ENCODE measurements around the gene TLE4. TPM values are rescaled to one million over a fixed set of nuclear protein-coding genes. Genes with fewer than 3 reads are reported as not detected.
A peak's percentile ranks its signal among the peaks of the same experiment; 100 is the strongest.

Gene TLE4
- polyA plus RNA-seq, 3 donors = 64.4 to 73.5 (median 71.6) TPM

DNA sequence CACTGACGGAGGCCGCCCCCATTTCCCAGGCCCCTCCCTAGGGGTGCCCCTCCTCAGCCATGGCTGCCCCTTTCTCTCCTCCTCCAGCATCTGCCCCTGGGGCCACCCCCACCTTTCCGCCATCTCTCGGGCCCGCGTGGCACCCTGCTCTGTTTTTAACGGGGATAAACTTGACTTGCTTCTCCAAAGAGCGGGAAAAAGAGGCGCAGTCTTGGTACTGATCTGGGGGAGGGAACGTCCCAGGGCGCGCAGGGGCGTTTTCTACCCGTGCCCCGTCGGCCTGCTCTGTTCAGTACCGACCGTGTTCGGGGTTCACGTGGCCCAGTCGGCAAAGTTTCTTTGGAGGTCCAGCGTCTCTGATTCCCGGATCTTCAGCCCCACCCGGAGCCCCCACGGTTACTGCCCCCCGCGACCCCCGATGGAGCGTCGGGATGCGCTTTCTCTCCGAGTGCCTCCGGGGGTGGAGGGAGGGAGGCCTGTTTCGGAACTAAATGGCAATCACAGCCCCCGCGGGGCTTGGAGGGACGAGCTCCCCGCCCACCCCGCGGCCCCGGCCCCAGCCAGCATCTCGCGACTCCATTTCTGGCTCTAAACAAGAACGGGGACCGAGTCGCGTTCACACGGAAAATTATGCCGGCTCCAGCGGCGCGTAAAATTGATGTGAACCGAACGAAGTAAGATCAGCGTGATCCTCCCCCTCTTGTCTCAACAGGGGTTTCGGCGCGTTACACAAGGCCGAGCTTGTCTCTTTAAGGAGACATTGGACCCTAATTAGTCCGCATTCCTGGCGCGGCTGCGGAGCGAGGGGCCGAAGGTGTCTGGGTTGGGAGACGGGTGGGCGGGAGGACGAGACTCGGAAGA is 1.1 kb upstream of the TLE4 start:
- peak in 1 of 3 donors; percentile 72 for DNase-seq (ENCODE audit: low read depth in 3 of 3, low spot score in 2 of 3)

DNA sequence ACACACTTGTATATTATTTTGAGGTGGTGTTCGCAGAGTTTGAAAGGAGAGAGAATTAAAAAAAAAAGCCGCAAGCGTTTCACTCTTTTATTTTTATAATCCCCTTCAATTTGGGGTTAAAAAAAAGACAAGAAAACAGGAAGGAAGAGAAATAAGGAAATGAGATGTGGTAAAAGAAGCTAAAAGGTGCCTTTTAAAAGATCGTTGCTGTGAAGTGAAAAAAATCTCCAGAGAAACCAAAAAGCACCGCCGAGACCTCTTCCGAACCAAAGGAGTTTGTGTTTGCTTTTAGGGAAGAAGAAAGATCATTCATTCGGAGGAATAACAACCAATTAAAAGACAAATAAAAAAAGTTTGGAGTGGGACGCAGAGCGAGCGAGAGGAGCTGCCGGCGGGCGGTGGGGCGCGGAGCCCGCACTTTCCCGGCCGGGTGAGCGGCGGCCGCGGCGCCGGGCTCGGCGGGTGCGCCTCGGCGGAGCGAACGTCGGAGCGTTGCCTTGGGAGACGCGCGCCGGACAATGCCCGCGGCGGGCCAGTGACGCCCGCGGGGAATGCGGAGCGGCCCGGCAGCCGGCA is 355 bp downstream of the TLE4 start:
- DNase-seq (ENCODE audit: low read depth in 3 of 3, low spot score in 2 of 3) = no peak

DNA sequence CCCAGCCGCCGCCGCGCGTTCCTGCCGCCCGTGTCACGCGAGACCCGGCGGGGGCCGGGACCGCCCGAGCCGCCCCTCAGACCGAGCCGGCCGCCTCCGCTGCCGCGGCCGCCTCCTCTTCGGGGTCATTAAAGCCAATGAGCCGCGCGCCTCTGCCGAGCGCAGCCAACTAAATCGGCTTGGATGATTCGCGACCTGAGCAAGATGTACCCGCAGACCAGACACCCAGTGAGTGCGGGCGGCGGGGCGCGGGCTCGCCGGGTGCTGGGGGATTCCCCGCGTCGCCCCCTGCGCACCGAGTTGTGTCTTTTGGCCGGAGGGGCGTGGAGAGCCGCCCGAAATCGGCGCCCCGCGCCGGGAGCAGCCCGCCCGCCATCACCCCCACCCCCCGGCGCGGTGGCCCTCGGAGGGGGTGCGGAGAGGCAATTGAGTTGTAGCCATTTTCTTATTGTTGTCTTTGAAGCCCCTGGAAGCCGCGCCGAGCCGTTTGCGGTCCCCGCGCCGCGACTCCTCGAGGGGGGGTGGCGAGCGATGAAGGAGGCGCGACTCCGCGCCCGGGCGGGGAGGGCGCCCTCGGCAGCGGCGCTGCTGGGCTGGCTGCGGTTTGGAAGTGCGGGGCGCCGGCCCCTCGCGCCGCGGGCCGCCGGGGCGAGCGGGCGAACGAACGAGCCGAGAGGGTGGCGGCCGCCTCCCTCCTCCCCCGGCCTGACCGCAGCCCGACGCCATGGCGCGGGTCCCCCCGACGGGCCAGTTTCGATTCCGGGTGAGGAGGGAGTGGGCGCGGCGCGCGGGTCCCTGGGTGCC is 1.0 kb downstream of the TLE4 start:
- DNase-seq (ENCODE audit: low read depth in 3 of 3, low spot score in 2 of 3) = no peak

DNA sequence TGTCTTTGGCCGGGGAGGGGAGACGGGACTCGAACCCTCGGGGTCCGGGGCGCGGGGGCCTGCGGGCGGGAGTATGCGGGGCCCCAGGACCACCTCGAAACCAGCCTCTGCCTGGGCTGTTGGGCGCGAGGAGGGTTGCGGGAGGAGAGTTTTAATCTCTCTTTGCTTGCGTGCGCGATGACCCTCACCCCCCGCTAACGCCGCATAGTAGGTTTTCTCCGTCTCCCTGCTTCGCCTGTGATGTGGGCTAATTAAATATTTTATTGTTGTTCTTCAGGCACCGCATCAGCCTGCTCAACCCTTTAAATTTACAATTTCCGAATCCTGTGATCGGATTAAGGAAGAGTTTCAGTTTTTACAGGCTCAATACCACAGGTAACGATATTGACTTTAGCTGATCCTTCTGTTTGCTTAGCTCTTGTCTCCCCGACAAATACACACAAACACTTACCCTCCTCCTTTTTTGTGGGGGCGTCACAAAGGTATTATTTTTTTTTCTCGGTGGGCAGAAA is 1.7 kb downstream of the TLE4 start:
- DNase-seq (ENCODE audit: low read depth in 3 of 3, low spot score in 2 of 3) = no peak

DNA sequence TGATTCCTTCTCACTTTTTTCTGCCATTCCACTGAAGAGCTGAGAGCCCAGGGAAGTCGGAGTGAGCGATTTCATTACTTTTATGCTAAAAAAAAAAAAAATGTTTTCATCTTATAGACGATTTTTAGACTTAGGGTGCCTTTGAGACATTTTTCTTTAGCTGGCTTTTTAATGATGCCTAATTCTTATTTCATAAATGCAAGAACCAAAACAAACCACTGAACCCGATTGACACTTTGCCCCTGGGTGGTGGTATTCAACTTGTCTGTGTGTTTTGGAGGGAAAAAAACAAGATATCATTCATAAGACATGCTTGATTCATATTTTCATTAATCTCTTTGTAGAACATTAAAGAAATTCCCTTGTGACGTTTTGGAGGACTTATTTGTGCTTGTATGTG is 2.4 kb downstream of the TLE4 start:
- DNase-seq (ENCODE audit: low read depth in 3 of 3, low spot score in 2 of 3) = no peak

DNA sequence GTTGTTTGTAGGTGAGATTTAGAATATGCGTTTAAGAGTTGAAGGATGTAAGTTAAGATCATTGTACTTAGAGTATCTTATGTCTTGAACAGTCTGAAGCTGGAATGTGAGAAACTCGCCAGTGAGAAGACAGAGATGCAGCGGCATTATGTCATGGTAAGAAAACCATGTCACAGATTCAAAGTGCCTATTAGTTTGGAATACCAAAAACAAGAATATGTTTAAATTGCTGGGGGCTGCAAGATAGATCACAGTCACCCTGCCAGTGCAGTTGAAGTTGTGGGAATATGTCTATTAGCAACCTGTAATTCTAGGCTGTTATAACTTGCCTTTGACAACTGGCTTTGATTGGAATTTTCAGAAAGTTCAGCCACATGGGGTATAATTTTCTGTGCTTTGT is 3.0 kb downstream of the TLE4 start:
- no peak for DNase-seq (ENCODE audit: low read depth in 3 of 3, low spot score in 2 of 3)

DNA sequence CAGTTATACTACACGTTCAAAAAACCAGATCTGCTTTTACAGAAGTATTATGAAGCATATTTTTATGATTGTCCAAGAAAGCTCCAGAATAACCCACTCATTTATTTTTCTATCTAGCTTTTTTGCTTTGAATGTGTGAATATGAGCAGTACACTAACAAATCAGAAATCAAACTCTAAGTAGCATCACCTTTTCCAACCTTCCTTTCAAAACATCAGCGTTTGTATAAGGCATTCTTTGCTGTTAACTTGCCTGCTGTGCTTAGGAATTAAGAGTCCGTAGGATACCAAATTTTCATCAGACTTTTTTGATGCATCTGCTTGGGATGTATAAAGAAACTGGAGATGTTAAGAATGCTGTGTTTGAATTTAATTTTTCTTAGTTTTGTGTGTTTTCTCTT is 3.8 kb downstream of the TLE4 start:
- no peak for DNase-seq (ENCODE audit: low read depth in 3 of 3, low spot score in 2 of 3)

DNA sequence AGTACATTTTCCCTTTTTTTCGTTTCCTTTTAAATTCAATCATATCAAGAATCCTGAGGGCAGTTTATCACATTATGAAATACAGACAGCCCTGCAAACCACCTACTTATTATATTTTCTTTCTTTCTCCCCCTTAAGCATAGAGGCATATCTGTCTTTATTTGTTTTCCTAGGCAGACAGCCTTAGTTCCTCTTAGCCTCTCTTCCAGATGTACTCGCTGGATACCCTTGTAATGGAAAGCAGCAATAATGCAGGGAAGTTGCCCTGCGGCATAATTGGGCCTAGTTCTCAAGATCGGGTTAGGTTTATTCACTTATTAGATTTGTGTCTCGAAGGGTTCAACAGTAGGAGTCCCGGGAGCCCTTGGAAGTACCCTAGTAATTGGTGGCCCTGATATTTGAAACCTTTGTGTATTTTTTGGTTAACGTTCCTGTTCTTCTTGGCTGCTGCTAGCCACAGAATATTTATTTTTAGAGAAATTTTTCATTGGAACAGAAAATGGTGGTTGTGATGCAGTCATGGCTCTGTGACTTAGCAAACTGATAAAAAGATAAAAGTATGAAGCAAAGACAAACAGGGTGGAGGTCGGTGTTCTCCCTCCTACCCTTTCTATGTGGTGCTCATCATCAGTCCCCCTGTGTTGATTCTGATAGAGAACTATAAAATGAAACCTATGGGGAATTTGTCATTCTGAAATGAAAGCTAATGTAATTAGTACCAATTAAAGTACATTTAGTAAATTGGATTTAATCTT is 6.4 kb downstream of the TLE4 start:
- DNase-seq (ENCODE audit: low read depth in 3 of 3, low spot score in 2 of 3) = no peak

DNA sequence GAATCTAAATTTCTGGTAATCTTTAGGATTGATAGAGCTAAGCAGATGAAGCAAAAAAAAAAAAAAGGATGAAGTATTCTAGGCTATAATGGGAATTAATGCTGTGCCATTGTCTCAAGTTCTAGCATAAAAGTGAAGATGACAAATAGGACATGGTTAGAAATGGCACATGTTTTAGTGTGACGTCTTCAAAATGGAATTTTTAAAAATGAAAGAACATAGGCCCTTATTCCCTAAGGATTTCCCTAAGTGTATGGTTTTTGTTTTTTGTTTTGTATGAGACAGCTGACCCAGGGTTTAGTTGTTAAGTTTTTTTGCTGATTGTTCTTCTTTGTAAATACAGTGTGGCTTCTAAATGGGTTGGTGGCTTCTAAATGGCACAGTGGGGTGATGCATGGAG is 7.1 kb downstream of the TLE4 start:
- no peak for DNase-seq (ENCODE audit: low read depth in 3 of 3, low spot score in 2 of 3)

DNA sequence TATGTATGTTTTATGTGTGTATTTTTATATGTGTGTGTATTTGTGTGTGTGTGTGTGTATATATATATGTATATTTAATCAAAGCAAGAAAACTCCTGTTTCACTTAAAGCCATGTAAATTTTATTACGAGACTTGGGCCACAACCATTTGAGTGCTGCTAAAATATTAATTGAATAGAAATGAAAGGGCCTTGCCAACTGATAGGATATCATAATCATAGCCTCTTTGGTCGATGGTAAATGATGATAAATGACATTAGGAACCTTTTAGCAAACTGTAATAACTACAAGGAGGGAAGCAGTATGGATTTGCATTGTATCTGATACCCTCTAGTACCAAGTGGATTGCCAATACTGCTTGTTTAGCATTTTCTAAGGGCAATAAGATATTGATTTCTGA is 7.9 kb downstream of the TLE4 start:
- DNase-seq (ENCODE audit: low read depth in 3 of 3, low spot score in 2 of 3) = no peak

DNA sequence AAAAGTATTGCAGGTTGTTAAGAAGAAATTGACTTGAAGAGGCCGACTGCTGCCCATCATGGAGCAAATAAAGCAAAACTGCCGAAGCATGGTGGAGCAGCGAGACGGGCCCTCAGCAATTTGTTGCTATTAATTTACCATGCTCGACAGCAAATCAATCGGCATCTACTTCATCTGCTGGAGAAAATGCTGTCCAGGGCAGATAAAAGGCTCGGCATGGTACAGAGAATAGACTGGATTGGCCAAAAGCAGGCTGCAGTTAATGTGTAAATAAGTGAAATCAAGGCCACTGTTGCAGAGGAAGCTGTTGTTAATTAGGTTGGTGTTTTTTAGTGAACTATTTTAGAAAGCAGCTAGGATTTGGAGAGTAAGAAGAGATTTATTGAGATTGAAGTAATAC is 8.3 kb downstream of the TLE4 start:
- DNase-seq (ENCODE audit: low read depth in 3 of 3, low spot score in 2 of 3) = no peak

DNA sequence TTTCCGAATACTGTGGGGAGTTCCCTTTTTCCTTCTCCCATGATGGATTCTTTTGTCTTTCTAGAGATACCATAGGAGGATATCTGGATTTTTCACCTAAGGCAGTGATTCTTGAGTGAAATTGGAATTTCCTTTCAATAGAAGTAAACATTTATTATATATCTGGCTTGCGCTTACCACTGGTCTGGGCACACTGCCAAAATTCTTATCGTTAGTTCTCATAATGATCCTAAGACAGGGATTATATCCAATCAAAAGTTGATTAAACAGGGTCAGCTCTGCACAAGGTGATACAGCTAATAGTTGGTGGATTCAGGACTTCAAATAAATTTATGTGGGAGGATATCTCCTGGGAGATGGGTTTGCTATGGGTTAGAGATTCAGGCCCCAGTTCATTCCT is 9.6 kb downstream of the TLE4 start:
- no peak for DNase-seq (ENCODE audit: low read depth in 3 of 3, low spot score in 2 of 3)

DNA sequence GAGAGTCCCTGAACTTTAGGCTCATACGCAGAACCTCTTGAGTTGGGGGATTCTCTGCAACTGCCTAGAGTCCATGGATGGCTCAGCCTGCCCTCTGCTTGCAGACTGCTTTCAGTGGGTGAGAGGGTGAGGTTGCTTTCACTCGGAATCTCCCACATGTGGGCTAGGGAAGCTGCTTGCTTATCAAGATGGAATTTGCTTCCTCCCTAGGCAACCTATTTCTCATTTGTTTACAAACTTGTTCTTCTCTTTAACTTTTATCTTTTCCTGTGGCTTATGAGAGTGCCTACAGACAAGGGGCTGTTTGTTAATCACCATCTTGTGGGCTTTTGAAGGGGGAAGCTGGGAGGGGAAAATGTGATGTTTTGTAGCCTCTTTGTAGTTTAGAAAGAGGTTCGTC is 10.0 kb downstream of the TLE4 start:
- DNase-seq (ENCODE audit: low read depth in 3 of 3, low spot score in 2 of 3) = no peak

DNA sequence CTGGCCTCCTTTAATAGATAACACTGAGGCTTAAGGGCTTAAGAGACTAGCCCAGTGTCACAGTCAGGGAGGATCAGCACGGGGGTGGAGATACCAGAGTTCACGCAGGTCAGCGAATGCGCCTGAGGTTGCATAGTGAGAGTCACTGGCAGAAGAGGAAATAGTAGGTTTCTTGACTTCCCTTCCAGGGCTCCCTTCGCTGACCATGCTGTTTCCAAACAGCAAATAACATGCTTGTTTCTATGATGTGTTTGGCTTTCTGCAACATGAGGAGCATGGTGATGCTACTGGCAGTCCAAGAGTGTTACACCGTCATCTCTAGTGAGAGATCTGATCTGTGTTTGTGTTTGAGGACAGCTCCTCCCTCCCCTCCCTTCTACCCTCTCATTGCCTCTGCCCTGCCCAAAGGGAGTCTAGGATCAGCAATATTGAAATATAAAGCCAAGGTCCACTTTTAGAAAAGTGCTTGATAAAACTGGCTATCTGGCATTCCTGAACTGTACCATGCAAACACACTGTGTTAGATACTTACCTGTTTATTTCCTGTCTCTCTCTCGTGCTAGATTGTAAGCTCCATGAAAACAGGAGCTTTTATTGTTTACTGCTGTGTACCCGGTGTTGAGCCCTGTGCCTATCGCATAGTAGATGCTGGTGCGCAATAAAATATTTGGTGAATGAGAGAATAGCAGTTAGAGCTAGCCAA is 12.3 kb downstream of the TLE4 start:
- DNase-seq (ENCODE audit: low read depth in 3 of 3, low spot score in 2 of 3) = no peak

DNA sequence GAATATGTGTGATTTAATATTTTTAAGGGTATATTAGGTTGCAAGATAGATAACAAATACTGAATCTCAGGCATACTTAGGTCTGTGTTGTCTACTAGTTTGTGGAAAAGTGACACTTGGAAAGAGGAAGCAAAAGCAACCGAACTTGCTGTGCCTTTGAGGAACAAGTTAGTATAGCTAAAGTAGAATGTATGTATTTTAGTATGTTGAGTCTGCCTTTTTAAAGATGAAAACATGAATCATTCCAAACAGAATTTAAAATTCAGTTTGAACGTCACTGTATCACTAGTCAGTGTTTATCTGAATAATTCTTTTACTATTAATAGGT is 12.9 kb downstream of the TLE4 start:
- no peak for DNase-seq (ENCODE audit: low read depth in 3 of 3, low spot score in 2 of 3)

DNA sequence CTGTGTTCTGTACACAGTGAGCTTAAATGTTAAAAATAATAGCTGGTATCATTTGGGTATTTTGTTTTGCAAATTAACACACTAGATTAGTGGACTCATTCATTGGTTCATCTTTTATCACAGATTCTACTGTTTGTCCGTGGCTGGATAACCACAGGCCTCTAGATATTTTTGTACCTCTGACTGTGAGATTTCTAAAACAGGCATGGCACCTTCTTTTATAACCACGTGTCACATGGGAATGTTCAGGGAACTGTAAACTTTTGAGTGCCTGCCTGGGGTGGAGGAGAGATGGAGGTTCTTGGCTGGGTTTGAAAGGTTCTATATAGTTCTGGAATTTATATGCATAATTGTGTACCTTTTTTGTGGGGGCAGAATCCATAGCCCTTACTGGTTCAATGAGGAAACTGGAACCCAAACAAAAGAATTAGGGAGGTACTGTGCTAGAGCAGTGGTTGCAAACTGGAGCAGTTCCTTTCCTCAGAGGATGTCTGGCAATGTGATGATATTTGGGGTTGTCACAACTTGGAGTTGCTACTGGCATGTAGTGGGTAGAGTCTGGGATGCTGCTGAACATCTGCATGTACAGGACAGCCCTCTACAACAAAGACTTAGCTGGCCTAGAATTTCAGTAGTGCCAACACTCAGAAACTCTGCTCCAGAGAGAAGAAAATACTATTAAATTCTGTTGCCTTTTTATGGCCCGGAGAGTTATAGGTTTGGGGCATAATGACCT is 16.9 kb downstream of the TLE4 start:
- DNase-seq (ENCODE audit: low read depth in 3 of 3, low spot score in 2 of 3) = no peak

DNA sequence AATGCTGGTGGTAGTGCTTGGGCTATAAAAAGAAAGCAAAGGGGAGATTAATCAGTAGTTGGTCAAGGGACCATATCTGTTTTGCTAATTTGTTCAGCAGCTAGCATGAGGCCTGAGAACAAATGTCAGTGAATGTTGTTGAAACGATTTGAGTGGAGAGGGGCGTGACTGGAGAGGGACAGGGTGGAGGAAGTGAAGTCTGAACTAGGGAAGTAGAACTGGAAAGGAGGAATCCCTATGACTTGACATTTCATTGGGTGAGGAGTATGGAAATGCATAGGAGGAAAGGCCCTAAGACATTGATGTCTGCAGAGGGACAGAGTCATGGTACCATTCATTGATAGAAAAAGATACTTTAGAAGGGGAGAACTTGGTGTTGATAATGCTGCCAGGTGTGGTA is 19.7 kb downstream of the TLE4 start:
- no peak for DNase-seq (ENCODE audit: low read depth in 3 of 3, low spot score in 2 of 3)

DNA sequence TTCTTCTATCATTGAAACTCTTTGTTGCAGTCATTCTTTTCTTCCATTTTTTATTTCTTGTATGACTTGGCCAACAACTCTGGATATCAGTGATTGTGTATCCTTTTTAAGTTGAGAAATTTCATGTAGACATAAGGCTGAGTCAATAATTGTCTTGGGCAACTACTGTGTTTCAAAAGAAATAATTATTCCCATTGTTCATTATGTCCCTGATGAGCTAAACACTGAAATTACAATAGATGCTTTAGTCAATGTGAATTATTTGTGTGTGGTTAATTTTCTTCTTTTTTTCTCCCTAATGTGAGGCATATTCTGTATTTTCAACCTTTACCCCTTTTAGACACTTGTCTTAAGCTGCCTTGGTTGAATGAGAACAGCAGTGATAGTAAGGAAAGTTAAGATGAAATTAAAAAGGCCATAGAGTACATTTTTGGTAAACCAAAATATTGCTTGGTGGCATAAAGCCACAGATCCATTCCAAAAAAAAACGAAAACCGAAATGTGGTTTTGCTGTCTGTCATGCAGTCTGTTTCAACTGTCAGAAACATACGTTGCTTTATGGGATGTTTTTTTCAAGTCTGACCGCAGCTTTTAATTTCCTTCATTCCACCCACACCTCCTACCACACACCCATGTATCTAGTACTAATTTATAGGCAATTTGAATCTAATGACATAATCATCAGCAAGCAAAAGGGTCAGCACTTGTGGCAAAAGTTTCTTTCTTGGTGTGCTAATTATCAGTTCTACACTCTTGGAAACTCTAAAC is 21.1 kb downstream of the TLE4 start:
- DNase-seq (ENCODE audit: low read depth in 3 of 3, low spot score in 2 of 3) = no peak
